ES-I3 (cell line): ENCODE measurements around the gene ZMYND15.

ENCODE experiments used
- H3K36me3 ChIP-seq: 2 replicates; pipeline ENCODE4 v1.6.1; 2013; ENCODE audit warnings: mild to moderate bottlenecking, low read length, control low read depth, moderate library complexity; ENCODE audit not compliant: insufficient read depth
- H3K4me1 ChIP-seq: 2 replicates; pipeline ENCODE4 v1.6.1; 2013; ENCODE audit warnings: mild to moderate bottlenecking, control low read depth, low read length; ENCODE audit not compliant: insufficient read depth
- H3K9ac ChIP-seq: 2 replicates; pipeline ENCODE4 v1.6.1; 2013; ENCODE audit warnings: low read depth, mild to moderate bottlenecking, low read length, moderate library complexity
- H3K9me3 ChIP-seq: 2 replicates; pipeline ENCODE4 v1.6.1; 2013; ENCODE audit warnings: mild to moderate bottlenecking, low read length, moderate library complexity; ENCODE audit not compliant: control insufficient read depth, insufficient read depth

ZMYND15 gene

DNA sequence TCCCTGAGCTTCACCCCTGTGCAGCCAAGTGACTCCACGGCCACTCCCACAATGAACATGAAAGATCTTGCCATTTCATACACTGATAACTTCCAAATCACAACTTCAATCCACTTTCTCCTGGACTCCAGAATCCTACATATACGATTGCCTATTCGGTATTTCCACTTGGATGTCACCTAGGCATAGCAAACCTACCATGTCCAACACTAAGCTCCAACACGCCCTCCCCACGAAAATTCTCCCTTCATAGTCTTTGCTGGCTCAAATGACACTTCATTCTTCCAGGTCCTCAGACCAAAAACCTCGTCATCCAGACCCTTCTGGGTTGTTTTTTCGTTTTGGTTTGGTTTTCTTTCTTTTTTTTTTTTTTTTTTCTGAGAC lies 51.1 kb downstream of the ZMYND15 start:
- H3K9ac ChIP-seq, result peak overlapping the region; percentile 89
- H3K36me3 ChIP-seq, result no peaks in the 10 kb centered on the region
- 0 out of 2 replicates have a peak, but pooled peaks cover 4% of the 10 kb centered on the region for H3K4me1 ChIP-seq
- H3K9me3 ChIP-seq, result no peaks in the 10 kb centered on the region

DNA sequence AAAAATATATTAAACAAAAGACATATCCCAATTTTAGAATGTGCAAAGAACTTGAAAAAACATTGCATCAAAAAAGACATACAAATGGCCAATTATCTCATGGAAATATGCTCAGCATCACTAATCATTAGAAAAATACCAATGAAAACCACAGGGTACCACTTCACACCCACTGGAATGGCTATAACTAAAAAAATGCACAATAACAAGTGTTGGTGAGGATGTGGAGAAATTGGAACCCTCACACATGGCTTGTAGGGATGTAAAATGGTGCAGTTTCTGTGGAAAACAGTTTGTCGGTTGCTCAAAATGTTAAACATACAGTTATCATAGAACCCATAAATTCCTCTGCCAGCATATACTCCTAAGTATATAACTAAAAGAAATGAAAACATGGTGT lies 55.5 kb downstream of the ZMYND15 start:
- H3K36me3 ChIP-seq, result peaks cover 10% of the 10 kb centered on the region
- H3K9me3 ChIP-seq, result no peaks in the 10 kb centered on the region
- no peaks in the 10 kb centered on the region for H3K4me1 ChIP-seq
- H3K9ac ChIP-seq, result no peak overlapping the region
